ENCODE measurements around the gene AAGAB. TPM values are rescaled to one million over a fixed set of nuclear protein-coding genes. Genes with fewer than 3 reads are reported as not detected.

The AAGAB gene
- total RNA-seq, 1 donor from 2014 or later, result 20.9 TPM

DNA sequence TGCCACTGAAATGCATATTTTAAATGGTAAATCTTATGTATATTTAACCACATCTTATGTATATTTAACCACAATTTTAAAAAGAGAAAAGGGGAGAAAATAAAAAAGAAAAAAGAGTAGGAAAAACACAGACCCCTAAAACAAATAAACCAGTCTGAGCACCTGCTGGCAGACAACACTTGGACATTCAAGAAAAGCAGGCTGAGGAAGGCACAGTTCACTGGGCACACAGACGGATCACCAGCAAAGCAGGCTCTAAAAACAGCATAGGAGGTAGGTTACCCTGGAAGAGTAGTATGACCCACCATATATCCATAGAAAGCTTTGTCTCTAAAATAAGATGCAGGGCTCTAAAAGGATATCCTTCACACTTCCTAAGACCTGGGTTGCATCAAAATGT, 27.0 kb downstream of the AAGAB start:
- no peaks in the 10 kb centered on the region for H3K4me1 ChIP-seq
- H3K4me3 ChIP-seq, result no peak overlapping the region
- no peaks in the 10 kb centered on the region for H3K9me3 ChIP-seq (replicated peaks)
- no peak overlapping the region for H3K27ac ChIP-seq (replicated peaks)
- no peak for DNase-seq
- TF ChIP-seq CTCF (IDR thresholded peaks at IDR 0.05; ENCODE audit: borderline replicate concordance), result no peak
- H3K36me3 ChIP-seq, result peaks cover 38% of the 10 kb centered on the region
- H3K27me3 ChIP-seq (ENCODE audit: low read depth), result no peaks in the 10 kb centered on the region
- intact Hi-C loops (cut with micrococcal nuclease), result no loop called here

- Histone ChIP-seq H3K27me3 (ENCODE audit: low read depth) (no peaks in the 10 kb centered on the region), H3K4me1 (no peaks in the 10 kb centered on the region), H3K36me3 (peaks cover 17% of the 10 kb centered on the region), H3K4me3 (no peak overlapping the region), H3K9me3 (replicated peaks) (no peaks in the 10 kb centered on the region), H3K27ac (replicated peaks) (no peak overlapping the region)
- DNase-seq, result no peak
- intact Hi-C loops (cut with micrococcal nuclease), result no loop called here
- no peak for TF ChIP-seq CTCF (IDR thresholded peaks at IDR 0.05; ENCODE audit: borderline replicate concordance)
Observed at GRCh38 chr15:67225336-67225735, 29.1 kb downstream of the AAGAB start.

GRCh38 chr15:67224889-67225288, 29.6 kb downstream of the AAGAB start:
- H3K27me3 ChIP-seq (ENCODE audit: low read depth), result no peaks in the 10 kb centered on the region

DNA sequence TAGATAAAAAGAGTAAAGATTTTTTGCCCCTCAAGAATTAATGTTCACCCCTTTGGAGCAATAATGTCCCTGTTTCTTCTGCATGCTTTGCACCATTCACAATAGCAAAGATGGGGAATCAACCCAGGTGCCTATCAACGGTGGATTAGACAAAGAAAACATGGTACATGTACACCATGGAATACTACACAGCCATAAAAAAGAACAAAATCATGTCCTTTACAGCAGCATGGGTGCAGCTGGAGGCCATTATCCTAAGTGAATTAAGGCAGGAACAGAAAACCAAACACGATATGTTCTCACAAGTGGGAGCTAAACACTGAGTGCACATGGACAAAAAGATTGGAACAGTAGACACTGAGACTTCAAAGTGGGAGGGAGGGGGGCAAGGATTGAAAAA, 35.2 kb downstream of the AAGAB start:
- intact Hi-C loops (cut with micrococcal nuclease), result no loop called here
- Histone ChIP-seq H3K27me3 (ENCODE audit: low read depth) (no peaks in the 10 kb centered on the region), H3K36me3 (no peaks in the 10 kb centered on the region), H3K27ac (replicated peaks) (no peak overlapping the region), H3K4me3 (no peak overlapping the region), H3K4me1 (no peaks in the 10 kb centered on the region), H3K9me3 (replicated peaks) (no peaks in the 10 kb centered on the region)
- no peak for TF ChIP-seq CTCF (IDR thresholded peaks at IDR 0.05; ENCODE audit: borderline replicate concordance)
- no peak for DNase-seq

More at GRCh38 chr15:67224889-67225288, 29.6 kb downstream of the AAGAB start:
- Histone ChIP-seq H3K4me3 (no peak overlapping the region), H3K9me3 (replicated peaks) (no peaks in the 10 kb centered on the region), H3K4me1 (no peaks in the 10 kb centered on the region), H3K36me3 (peaks cover 12% of the 10 kb centered on the region), H3K27ac (replicated peaks) (no peak overlapping the region)
- DNase-seq, result no peak
- TF ChIP-seq CTCF (IDR thresholded peaks at IDR 0.05; ENCODE audit: borderline replicate concordance), result no peak
- intact Hi-C loops (cut with micrococcal nuclease), result no loop called here

DNA sequence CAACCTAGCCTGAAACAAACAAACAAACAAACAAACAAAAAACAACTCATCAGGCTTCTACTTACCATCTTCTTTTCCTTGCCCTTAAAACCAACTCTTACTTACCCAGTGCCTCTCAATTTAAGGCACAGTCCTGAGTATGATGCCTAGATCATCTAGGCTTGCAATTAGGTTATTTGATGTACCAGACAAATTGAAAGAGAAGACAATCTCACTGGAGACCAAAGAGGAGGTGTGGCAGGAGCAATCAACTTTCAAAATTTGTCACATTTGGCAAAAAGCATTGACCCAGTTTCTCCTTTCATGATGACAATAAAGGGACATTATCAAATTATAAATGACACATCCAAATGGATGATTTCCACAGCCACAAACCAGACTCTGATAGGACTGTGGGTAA, 36.0 kb downstream of the AAGAB start:
- no peak for DNase-seq
- no peak overlapping the region for H3K27ac ChIP-seq (replicated peaks)
- no peak for TF ChIP-seq CTCF (IDR thresholded peaks at IDR 0.05; ENCODE audit: borderline replicate concordance)
- intact Hi-C loops (cut with micrococcal nuclease), result no loop called here
- H3K36me3 ChIP-seq, result no peaks in the 10 kb centered on the region
- no peaks in the 10 kb centered on the region for H3K9me3 ChIP-seq (replicated peaks)
- H3K4me1 ChIP-seq, result no peaks in the 10 kb centered on the region
- no peak overlapping the region for H3K4me3 ChIP-seq
- no peaks in the 10 kb centered on the region for H3K27me3 ChIP-seq (ENCODE audit: low read depth)

DNA sequence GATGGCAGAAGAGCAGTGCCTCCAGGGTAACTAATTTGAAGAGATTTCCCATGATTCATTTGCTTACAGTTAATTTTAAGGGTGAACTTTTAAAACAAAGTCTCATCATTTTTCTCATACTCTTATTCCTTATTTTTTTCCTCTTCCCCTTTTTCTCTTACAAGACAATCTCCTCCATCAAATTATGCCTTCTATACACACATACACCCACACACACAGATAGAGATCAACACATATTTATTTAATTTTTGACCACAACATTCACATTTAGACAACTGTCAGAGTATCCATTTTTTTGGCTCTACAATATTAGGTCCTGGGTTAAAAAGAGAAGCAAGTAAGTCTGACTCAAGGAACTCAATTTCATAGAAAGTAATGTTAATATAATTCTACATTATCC, 37.6 kb downstream of the AAGAB start:
- Histone ChIP-seq H3K27me3 (ENCODE audit: low read depth) (no peaks in the 10 kb centered on the region), H3K36me3 (peaks cover 3% of the 10 kb centered on the region), H3K4me1 (no peaks in the 10 kb centered on the region), H3K27ac (replicated peaks) (no peak overlapping the region), H3K4me3 (no peak overlapping the region), H3K9me3 (replicated peaks) (no peaks in the 10 kb centered on the region)
- no peak for DNase-seq
- TF ChIP-seq CTCF (IDR thresholded peaks at IDR 0.05; ENCODE audit: borderline replicate concordance), result no peak
- intact Hi-C loops (cut with micrococcal nuclease), result no loop called here
